Measurements from ENCODE around the gene CDH24. TPM values are rescaled to one million over a fixed set of nuclear protein-coding genes. Genes with fewer than 3 reads are reported as not detected.

CDH24 gene
- total and polyA plus RNA-seq, 2 of the 4 experiments (the other 2 are of a cell fraction): 3.9 to 24.4 TPM

- CTCF ChIA-PET: no interaction called here
- H2AFZ ChIP-seq (replicated peaks; ENCODE audit: low read length, poor library complexity): peak overlapping the region; percentile 91
- TF ChIP-seq SMC3 (IDR thresholded peaks at IDR 0.05; ENCODE audit: low read depth, low read length): no peak
- no peak for TF ChIP-seq ELK1 (IDR thresholded peaks at IDR 0.05; ENCODE audit: borderline replicate concordance, low read depth, low read length)
- TF ChIP-seq MAFK (IDR thresholded peaks at IDR 0.05; ENCODE audit: low read depth, low read length): peak; percentile 71
- peak; percentile 62 for TF ChIP-seq RCOR1 (IDR thresholded peaks at IDR 0.05; ENCODE audit: insufficient replicate concordance, low read length)
- peaks cover 9% of the 10 kb centered on the region for H3K36me3 ChIP-seq (ENCODE audit: control insufficient read depth, insufficient read depth, low read length)
- no peaks in the 10 kb centered on the region for H3K9me3 ChIP-seq (ENCODE audit: control insufficient read depth, insufficient read depth, low read length)
- H3K9ac ChIP-seq (ENCODE audit: low read depth, low read length): no peak overlapping the region
- H3K14ac ChIP-seq (replicated peaks; ENCODE audit: low read depth, low read length): peak overlapping the region; percentile 12; the same call in 1 of the 2 replicates
- H3K56ac ChIP-seq (ENCODE audit: extremely low read depth, insufficient read depth, low read length): no peak overlapping the region
- peak overlapping the region; percentile 91 for H4K5ac ChIP-seq (ENCODE audit: low read depth, low read length)
- peak overlapping the region; percentile 2; the same call in 1 of the 2 replicates for H3K23ac ChIP-seq (ENCODE audit: low read depth, low read length)
- H3K4me1 ChIP-seq (ENCODE audit: control insufficient read depth, insufficient read depth, low read length): peaks cover 6% of the 10 kb centered on the region; the same call in 1 of the 2 replicates
- peak overlapping the region; percentile 76 for H4K91ac ChIP-seq (ENCODE audit: insufficient read depth, low read depth, low read length)
- H4K8ac ChIP-seq (ENCODE audit: low read depth in 2 of 2, low read length in 2 of 2): peak overlapping the region; percentile 59 to 100
- peak overlapping the region; percentile 68 for H3K4ac ChIP-seq (ENCODE audit: low read depth, low read length)
- H3K27me3 ChIP-seq (ENCODE audit: control insufficient read depth, insufficient read depth, low read length): no peaks in the 10 kb centered on the region
- POLR2A ChIA-PET (ENCODE audit: unreplicated experiment): no interaction called here
- H3K18ac ChIP-seq (ENCODE audit: low read depth, low read length): peak overlapping the region; percentile 21; the same call in 1 of the 2 replicates
- no TSS peak for BruUV-seq (replicated peaks)
- ATAC-seq (ENCODE audit: low read depth) (no peak), DNase-seq (no peak)
- H2BK5ac ChIP-seq (ENCODE audit: low read depth, low read length, poor library complexity, severe bottlenecking): peak overlapping the region; percentile 96
- peak overlapping the region; percentile 98; the same call in 2 of the 3 replicates for H2BK15ac ChIP-seq (ENCODE audit: low read depth, low read length)
- peaks cover 5% of the 10 kb centered on the region; the same call in 1 of the 2 replicates for H3K9me1 ChIP-seq (ENCODE audit: insufficient read depth, low read length)
- peak overlapping the region; percentile 68 for H2AK9ac ChIP-seq (replicated peaks; ENCODE audit: low read depth, low read length, poor library complexity)
- H4K20me1 ChIP-seq (ENCODE audit: insufficient read depth, low read length): no peaks in the 10 kb centered on the region
- peak overlapping the region; percentile 87 for H3K27ac ChIP-seq (ENCODE audit: insufficient read depth, low read length)
- dilution Hi-C loops (cut with HindIII; ENCODE audit: low sequenced_read_pairs, unreplicated experiment) (no loop called here), intact Hi-C loops (cut with micrococcal nuclease) (loop anchor here (2.0 kb wide), 1 partner anchor 29 kb away; no protein-coding TSS in a partner anchor), in situ Hi-C loops (cut with MboI; ENCODE audit: low sequenced_read_pairs) (no loop called here)
- peak overlapping the region; percentile 14; the same call in 1 of the 2 replicates for H2AK5ac ChIP-seq (ENCODE audit: low read depth, low read length)
- H2BK120ac ChIP-seq (ENCODE audit: low read depth, low read length): peak overlapping the region; percentile 17
- H3K4me3 ChIP-seq (ENCODE audit: insufficient read depth, low read depth, low read length): peak overlapping the region; percentile 70
- WGBS, 2 experiments (ENCODE audit: extremely low coverage in 2 of 2, insufficient read length in 1 of 2): no CpG with 5 or more reads among the region's 14 CpGs
- H3K79me1 ChIP-seq (ENCODE audit: low read depth in 1 of 2, low read length in 2 of 2): peaks cover 18 to 32% of the 10 kb centered on the region in 2 experiments
- H3K4me2 ChIP-seq (ENCODE audit: low read depth, low read length): peak overlapping the region; percentile 33
- peak overlapping the region; percentile 42; the same call in 1 of the 2 replicates for H2BK20ac ChIP-seq (ENCODE audit: low read depth, low read length)
Observed at GRCh38 chr14:23035303-23036144, 21.8 kb downstream of the CDH24 start.

All from IMR-90 (cell line).